Fibroblast of upper back skin (primary cell): ENCODE measurements around the gene GPSM1.

ENCODE experiments used
- DNase-seq: peaks from one replicate; pipeline ENCODE4 v3.0.0-alpha.2; 2013

Gene GPSM1

GRCh38 chr9:136379891-136380290 is 52.6 kb downstream of the GPSM1 start:
- no peak for DNase-seq

GRCh38 chr9:136380381-136380780 is 53.0 kb downstream of the GPSM1 start:
- no peak for DNase-seq

GRCh38 chr9:136381311-136381710 is 54.0 kb downstream of the GPSM1 start:
- DNase-seq = no peak

- DNase-seq = no peak
Observed at GRCh38 chr9:136381966-136382513, 54.7 kb downstream of the GPSM1 start.

GRCh38 chr9:136383436-136383835 is 56.1 kb downstream of the GPSM1 start:
- no peak for DNase-seq

- DNase-seq = no peak
Observed at GRCh38 chr9:136385015-136385414, 57.7 kb downstream of the GPSM1 start.

- DNase-seq = no peak
Observed at GRCh38 chr9:136386018-136386417, 58.7 kb downstream of the GPSM1 start.

GRCh38 chr9:136387217-136387616 is 59.9 kb downstream of the GPSM1 start:
- no peak for DNase-seq

GRCh38 chr9:136389396-136389795 is 62.1 kb downstream of the GPSM1 start:
- DNase-seq = no peak

GRCh38 chr9:136391737-136392537 is 64.6 kb downstream of the GPSM1 start:
- no peak for DNase-seq

GRCh38 chr9:136392538-136393449 is 65.5 kb downstream of the GPSM1 start:
- DNase-seq = no peak

- DNase-seq = no peak
Observed at GRCh38 chr9:136393531-136393930, 66.2 kb downstream of the GPSM1 start.

GRCh38 chr9:136394312-136395019 is 67.1 kb downstream of the GPSM1 start:
- DNase-seq = peak; percentile 24

GRCh38 chr9:136395020-136395340 is 67.6 kb downstream of the GPSM1 start:
- DNase-seq = no peak

GRCh38 chr9:136395345-136396218 is 68.2 kb downstream of the GPSM1 start:
- no peak for DNase-seq

- no peak for DNase-seq
Observed at GRCh38 chr9:136396219-136396515, 68.8 kb downstream of the GPSM1 start.

GRCh38 chr9:136397643-136398042 is 70.3 kb downstream of the GPSM1 start:
- no peak for DNase-seq

- DNase-seq = no peak
Observed at GRCh38 chr9:136398286-136398685, 70.9 kb downstream of the GPSM1 start.

- no peak for DNase-seq
Observed at GRCh38 chr9:136399176-136400037, 72.1 kb downstream of the GPSM1 start.

- DNase-seq = peak; percentile 80
Observed at GRCh38 chr9:136400038-136400834, 72.9 kb downstream of the GPSM1 start, which contains the start of gene SNAPC4. Gene SNAPC4, minus strand, starts transcription at chr9:136400170. Its CDS starts 1,742 bp downstream, at chr9:136398428.
